Measurements from ENCODE around the gene SLC66A2.

Gene SLC66A2

GRCh38 chr18:79921984-79922965 is 29.2 kb downstream of the SLC66A2 start:
- DNase-seq (ENCODE audit: extremely low read depth in 1 of 2, low read depth in 1 of 2), result no peak

DNA sequence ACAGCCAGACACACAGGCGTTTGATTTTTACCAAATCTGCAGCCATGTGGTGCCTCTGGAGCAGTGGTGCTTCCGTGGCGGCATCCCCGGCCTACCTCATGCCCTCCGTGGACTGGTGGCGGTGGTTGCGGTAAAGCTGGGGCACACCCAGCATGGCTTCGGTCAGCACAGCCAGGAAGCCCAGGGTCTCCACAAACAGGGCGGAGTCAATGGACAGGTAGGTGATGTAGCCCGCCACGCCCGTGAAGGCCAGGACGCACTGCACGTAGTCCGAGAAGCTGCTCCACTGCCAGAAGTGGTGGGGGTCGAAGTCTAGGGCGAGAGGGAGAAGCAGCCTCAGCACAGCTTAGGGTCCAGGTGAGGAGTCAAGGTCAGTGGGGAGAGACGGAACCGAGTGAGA is 32.4 kb downstream of the SLC66A2 start:
- no peak for DNase-seq (ENCODE audit: extremely low read depth in 1 of 2, low read depth in 1 of 2)

DNA sequence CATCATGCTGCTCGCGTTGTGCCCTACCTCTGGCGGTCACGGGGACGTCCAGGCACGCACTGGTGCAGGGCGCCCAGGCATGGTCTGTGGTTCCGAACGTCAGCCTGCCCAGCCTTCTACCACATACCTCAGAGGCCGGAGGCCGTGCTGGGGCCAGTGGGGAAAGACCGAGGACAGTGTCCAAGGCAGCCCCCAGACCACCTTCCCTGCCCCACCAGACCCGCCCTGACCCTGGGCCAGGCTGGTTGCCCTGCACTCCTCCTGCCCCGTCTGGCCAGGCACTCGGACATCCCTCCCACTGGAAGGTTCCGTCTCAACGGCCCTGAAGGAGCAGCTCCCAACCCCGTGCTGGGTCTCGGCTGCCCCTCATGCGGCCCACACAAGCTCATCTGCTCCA is 32.8 kb downstream of the SLC66A2 start:
- no peak for DNase-seq (ENCODE audit: extremely low read depth in 1 of 2, low read depth in 1 of 2)

GRCh38 chr18:79917853-79918614 is 33.4 kb downstream of the SLC66A2 start:
- no peak for DNase-seq (ENCODE audit: extremely low read depth in 1 of 2, low read depth in 1 of 2)

- DNase-seq (ENCODE audit: extremely low read depth in 1 of 2, low read depth in 1 of 2), result no peak
These were observed 34.1 kb downstream of the SLC66A2 start for GRCh38 chr18:79917169-79917852.

- no peak for DNase-seq (ENCODE audit: extremely low read depth in 1 of 2, low read depth in 1 of 2)
These were observed 34.8 kb downstream of the SLC66A2 start for GRCh38 chr18:79916546-79917168.

GRCh38 chr18:79916128-79916494 is 35.3 kb downstream of the SLC66A2 start:
- DNase-seq (ENCODE audit: extremely low read depth in 1 of 2, low read depth in 1 of 2), result no peak

DNA sequence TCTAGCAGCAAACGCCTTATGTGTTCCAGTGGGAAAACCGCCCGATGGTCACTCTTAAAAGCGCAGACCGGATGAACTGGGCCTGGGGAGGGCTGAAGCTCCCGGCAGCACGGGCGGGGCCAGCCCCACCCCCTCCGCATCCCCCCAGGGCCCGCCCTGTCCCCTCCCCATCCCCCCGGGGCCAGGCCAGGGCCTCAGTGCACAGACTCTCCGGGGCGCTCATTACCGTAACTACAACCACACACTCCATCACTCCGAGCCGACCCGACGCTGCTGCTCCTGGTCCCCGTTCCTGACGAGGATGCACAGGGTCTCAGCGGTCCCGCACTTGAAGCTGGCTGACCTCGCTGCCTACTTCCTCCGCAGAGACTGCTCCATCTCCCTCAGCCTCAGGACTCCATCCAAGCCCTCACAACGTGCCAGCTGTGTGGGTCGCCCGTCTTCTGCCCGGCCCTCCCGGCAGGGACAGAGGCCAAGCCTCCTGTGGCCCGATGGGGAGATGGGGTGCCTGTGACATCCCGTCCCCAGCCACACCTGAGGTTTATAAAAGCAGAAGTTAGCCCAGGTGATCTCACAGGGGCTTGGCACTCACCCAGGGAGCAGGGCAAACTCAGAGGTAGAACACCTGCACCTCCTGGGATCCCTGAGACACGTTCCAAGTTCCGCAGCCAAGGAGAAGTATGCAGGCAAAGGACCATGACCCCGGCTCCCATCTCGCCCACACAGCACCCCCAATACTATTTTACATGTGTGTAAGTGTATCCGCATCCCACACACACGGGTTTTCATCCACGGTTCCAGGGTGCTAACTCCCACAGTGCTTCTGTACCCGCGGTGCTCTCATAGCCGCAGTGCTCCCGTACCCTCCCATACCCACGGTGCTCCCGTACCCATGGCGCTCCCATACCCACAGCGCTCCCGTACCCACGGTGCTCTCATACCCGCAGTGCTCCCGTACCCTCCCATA is 36.0 kb downstream of the SLC66A2 start:
- no peak for DNase-seq (ENCODE audit: extremely low read depth in 1 of 2, low read depth in 1 of 2)

DNA sequence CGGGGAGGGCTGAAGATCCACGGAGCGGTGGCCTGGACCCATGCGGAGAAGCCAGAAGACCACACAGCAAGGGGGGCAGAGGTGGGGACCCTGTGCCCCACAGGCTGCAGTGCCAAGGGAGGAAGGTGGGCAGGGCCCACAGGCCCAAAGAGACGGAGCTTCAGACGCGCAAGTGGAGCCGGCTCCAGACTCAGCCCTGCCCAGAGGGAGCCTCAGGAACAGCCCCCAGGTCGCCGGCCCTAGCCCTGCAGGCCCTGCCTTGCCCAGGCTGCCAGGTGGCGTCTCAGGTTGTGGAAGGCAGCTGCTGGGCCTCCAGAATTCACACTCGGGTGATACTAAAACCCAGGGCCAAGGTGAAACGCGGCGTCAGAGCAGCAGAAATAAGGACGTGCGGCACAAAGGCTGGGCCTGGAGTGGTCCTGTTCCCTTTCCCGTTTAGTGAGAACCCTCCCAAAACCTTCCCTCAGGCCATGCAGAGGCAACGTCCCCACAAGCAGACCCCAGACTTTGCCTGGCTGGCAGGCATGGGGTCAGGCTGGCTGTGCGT is 36.8 kb downstream of the SLC66A2 start:
- no peak for DNase-seq (ENCODE audit: extremely low read depth in 1 of 2, low read depth in 1 of 2)

GRCh38 chr18:79912994-79913831 is 38.2 kb downstream of the SLC66A2 start:
- DNase-seq (ENCODE audit: extremely low read depth in 1 of 2, low read depth in 1 of 2), result no peak

GRCh38 chr18:79912409-79912991 is 39.0 kb downstream of the SLC66A2 start:
- peak; percentile 24 to 29 for DNase-seq (ENCODE audit: extremely low read depth in 1 of 2, low read depth in 1 of 2)

- no peak for DNase-seq (ENCODE audit: extremely low read depth in 1 of 2, low read depth in 1 of 2)
These were observed 39.8 kb downstream of the SLC66A2 start for GRCh38 chr18:79911344-79912270.

DNA sequence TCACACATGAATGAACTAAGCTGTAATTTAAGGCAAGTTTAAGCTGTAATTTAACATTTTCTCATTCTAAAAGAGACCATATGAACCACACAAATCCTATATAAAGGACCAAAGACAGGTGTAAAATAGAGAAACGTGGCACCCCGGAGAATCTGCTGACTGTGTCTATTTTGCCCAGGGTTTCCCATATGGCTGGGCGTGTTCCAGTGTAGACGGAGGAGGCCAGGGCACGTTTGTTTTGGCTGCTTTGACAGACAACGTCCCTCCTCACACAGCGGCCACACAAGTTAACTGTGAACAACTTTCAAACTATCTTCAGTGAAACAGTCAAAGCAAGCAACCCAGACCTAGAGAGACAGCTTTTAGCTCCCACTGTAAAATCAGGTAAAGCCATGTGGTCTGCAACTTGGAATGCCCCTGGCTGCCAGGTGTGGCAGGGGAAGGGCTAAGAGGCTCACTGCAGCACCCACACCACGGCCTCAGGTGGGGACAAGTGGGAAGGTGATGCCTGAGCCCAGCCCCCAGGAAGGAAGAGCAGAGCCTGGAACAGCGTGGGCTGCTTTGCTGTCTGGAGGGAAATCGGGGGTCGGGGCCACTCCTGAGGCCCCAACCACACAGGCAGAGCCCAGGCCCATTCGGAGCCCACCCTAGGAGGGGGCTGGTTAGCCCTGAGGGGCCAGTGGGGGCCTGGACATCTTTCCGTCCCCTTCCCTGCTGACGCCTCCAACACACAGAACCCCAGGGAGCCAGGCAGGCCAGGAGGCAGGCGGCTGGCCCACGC is 40.7 kb downstream of the SLC66A2 start:
- no peak for DNase-seq (ENCODE audit: extremely low read depth in 1 of 2, low read depth in 1 of 2)

GRCh38 chr18:79906706-79907105 is 44.7 kb downstream of the SLC66A2 start:
- DNase-seq (ENCODE audit: extremely low read depth in 1 of 2, low read depth in 1 of 2), result no peak

DNA sequence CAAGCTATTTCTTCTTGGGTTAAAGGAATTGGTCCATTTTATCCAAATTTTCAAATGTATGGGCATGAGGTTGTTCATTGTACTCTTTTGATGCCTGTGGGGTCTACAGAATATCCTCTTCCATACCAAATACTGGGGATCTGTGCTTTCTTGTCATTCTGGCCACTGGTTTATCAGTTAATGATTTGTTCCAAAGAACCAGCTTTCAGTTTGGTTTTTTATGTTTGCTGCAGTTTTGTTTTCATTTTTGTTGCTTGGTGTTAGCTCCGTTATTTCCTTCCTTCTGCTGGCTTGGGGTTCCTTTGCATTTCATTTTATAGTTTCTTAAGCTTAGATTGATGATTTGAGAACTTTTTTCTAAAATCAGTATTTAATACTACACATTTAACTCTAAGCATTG is 45.5 kb downstream of the SLC66A2 start:
- DNase-seq (ENCODE audit: extremely low read depth in 1 of 2, low read depth in 1 of 2), result no peak

DNA sequence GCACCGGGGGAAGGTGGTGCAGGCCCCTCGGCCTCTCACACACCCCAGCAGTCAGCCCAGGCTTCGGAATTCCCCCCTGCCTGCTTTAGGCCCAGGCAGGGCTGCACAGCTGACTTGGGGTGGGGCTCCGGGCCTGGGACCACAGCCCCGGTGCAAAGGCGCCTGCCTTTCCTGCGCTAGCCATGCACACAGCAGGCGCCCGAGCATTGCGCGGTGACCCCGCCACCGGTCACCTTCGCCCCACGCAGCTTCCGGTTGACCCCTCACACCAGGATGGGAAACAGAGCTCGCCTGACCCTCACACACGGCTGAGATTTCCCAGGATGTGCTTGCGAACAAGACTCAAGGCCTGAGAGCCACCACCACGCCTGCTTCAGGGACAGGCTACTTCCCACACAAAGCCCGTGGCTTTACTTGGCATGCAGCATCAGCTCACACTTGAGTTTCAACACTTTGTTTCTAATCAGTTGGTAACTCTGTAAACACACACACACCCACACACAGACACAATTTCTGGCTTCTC is 46.0 kb downstream of the SLC66A2 start:
- DNase-seq (ENCODE audit: extremely low read depth in 1 of 2, low read depth in 1 of 2), result no peak
